Kasumi-1 (cell line): ENCODE measurements around the gene PIK3CA.
"Not testable (repeated sequence)": the region's sequence is repeated elsewhere in the genome, so short reads cannot be mapped to it uniquely, and the experiment has no call there.

ENCODE experiments used
- DNase-seq, 2 experiments: peaks; one replicate each; lab custom pipeline; 2025; lab: John Stamatoyannopoulos, UW

Gene PIK3CA

GRCh38 chr3:179264449-179264848, 116.3 kb downstream of the PIK3CA start:
- DNase-seq, result no peak

GRCh38 chr3:179265092-179265491, 116.9 kb downstream of the PIK3CA start:
- DNase-seq, result no peak

GRCh38 chr3:179265875-179266274, 117.7 kb downstream of the PIK3CA start:
- DNase-seq, result no peak

- no peak for DNase-seq
Observed at GRCh38 chr3:179266701-179267211, 118.6 kb downstream of the PIK3CA start.

GRCh38 chr3:179268400-179269051, 120.4 kb downstream of the PIK3CA start:
- DNase-seq, result no peak

GRCh38 chr3:179269152-179269707, 121.1 kb downstream of the PIK3CA start:
- DNase-seq, result no peak

GRCh38 chr3:179272385-179272784, 124.2 kb downstream of the PIK3CA start:
- peak in 1 of 2 experiments; percentile 8 for DNase-seq

GRCh38 chr3:179274434-179274833, 126.3 kb downstream of the PIK3CA start:
- not testable (repeated sequence) for DNase-seq

GRCh38 chr3:179276001-179276400, 127.8 kb downstream of the PIK3CA start:
- no peak for DNase-seq

GRCh38 chr3:179276743-179277142, 128.6 kb downstream of the PIK3CA start:
- DNase-seq, result no peak

- DNase-seq, result no peak
Observed at GRCh38 chr3:179278151-179278550, 130.0 kb downstream of the PIK3CA start.

- no peak for DNase-seq
Observed at GRCh38 chr3:179278932-179279693, 131.0 kb downstream of the PIK3CA start.

- no peak for DNase-seq
Observed at GRCh38 chr3:179279837-179280236, 131.7 kb downstream of the PIK3CA start.

GRCh38 chr3:179281825-179282224, 133.7 kb downstream of the PIK3CA start:
- DNase-seq, result no peak

GRCh38 chr3:179286331-179286730, 138.2 kb downstream of the PIK3CA start:
- no peak for DNase-seq

GRCh38 chr3:179288845-179289244, 140.7 kb downstream of the PIK3CA start:
- no peak for DNase-seq

- no peak for DNase-seq
Observed at GRCh38 chr3:179289295-179289694, 141.1 kb downstream of the PIK3CA start.
